ENCODE data around the gene SHOX.

SHOX gene

GRCh38 chrX:703866-704265, 73.3 kb downstream of the SHOX start:
- TF ChIP-seq CTCF (IDR thresholded peaks at IDR 0.05; ENCODE audit: low read depth, low read length, missing control alignments): no peak
- DNase-seq (ENCODE audit: low read depth): no peak
- H3K4me3 ChIP-seq (ENCODE audit: low read depth, low read length): no peak overlapping the region

Data from GM12864 (cell line).